GM06990 (cell line): ENCODE measurements around the gene TMEM185B.
"Not testable (repeated sequence)": the region's sequence is repeated elsewhere in the genome, so short reads cannot be mapped to it uniquely, and the experiment has no call there.

Experiments
- DNase-seq: peaks from one replicate; pipeline ENCODE4 v3.0.0-alpha.2; 2011; ENCODE audit not compliant: insufficient read length; ENCODE audit errors: extremely low read depth
- H3K27me3 ChIP-seq: replicated peaks from 2 replicates; pipeline ENCODE4 v1.6.0; 2011; ENCODE audit warnings: low read length; ENCODE audit not compliant: control insufficient read depth, insufficient read depth
- H3K36me3 ChIP-seq: 2 replicates; pipeline ENCODE4 v1.5.1; 2011; ENCODE audit warnings: low read length; ENCODE audit not compliant: control insufficient read depth, insufficient read depth
- H3K4me3 ChIP-seq: replicated peaks from 2 replicates; pipeline ENCODE4 v1.5.1; 2011; ENCODE audit warnings: low read depth, mild to moderate bottlenecking, control low read depth, low read length
- TF ChIP-seq, protein P1 (sequence below): IDR thresholded peaks from 2 replicates; pipeline ENCODE4 v1.5.1; 2011; ENCODE audit warnings: low read length, control low read depth, mild to moderate bottlenecking, inconsistent platforms; ENCODE audit not compliant: insufficient read depth, poor library complexity, severe bottlenecking

The TMEM185B gene

DNA sequence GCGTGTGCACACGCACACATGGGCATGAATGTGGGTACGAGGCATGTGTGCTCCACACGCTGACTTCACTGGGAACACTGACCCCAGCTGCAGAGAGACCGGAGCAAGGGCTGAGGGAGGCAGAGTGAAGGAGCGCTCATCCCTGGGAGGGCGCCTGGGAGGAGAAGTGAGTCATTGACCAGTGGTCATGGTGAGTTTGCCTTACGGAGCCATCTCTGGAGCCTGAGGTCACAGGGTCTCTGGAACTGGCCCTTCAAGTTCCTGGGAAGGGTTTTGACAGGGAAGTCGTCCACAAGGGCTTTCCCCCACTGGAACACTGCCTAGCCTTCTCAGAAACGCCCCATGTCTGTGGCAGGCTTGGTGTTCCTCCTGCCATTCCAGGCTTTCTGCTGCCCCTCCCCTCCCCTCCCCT, 14.3 kb upstream of the TMEM185B start:
- H3K36me3 ChIP-seq = no peaks in the 10 kb centered on the region
- no peak for DNase-seq
- TF ChIP-seq, protein P1, sequence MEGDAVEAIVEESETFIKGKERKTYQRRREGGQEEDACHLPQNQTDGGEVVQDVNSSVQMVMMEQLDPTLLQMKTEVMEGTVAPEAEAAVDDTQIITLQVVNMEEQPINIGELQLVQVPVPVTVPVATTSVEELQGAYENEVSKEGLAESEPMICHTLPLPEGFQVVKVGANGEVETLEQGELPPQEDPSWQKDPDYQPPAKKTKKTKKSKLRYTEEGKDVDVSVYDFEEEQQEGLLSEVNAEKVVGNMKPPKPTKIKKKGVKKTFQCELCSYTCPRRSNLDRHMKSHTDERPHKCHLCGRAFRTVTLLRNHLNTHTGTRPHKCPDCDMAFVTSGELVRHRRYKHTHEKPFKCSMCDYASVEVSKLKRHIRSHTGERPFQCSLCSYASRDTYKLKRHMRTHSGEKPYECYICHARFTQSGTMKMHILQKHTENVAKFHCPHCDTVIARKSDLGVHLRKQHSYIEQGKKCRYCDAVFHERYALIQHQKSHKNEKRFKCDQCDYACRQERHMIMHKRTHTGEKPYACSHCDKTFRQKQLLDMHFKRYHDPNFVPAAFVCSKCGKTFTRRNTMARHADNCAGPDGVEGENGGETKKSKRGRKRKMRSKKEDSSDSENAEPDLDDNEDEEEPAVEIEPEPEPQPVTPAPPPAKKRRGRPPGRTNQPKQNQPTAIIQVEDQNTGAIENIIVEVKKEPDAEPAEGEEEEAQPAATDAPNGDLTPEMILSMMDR = no peak
- no peaks in the 10 kb centered on the region for H3K27me3 ChIP-seq
- no peak overlapping the region for H3K4me3 ChIP-seq

DNA sequence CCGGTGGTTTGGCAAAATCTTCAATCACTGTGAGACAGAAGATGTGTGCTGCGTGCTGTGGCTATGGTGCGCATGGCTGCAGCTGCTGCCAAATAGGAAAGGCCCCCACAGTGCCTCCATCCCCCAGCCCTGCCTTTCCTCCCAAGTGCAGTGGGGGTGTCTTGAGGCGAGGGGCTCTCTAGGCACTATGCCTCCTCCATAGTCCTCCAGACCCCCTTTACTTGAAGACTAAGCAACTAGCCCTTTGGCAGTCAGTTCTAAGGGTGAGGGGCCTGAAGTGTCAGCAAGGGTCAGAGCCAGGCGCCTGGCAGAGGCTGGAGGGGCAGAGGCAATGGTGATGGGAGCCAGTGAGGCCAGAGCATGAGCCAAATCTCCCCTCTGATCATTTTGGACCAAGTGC, 13.6 kb upstream of the TMEM185B start:
- Histone ChIP-seq H3K4me3 (no peak overlapping the region), H3K27me3 (no peaks in the 10 kb centered on the region), H3K36me3 (no peaks in the 10 kb centered on the region)
- DNase-seq = no peak
- TF ChIP-seq, protein P1 = no peak

DNA sequence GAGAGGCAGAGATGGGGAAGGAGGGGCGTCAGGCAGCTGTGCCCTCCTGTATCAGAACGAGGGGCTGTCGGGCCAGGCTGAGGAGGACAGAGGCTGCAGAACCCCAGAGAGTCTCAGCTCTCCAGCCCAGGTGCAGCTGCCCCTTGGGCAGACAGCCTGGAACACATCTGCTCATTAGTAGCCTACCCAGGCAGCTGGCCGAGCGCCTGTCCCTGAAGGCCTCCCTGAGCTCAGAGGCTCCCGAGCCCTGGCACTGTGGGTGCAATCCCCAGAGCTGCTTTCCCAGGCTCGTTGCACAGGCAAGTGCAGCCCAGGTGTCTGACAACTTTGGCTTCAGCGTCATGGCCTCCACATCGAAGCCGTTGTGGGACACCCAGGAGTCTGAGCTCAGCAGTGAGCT, 13.1 kb upstream of the TMEM185B start:
- no peak for DNase-seq
- no peaks in the 10 kb centered on the region for H3K27me3 ChIP-seq
- H3K36me3 ChIP-seq = no peaks in the 10 kb centered on the region
- TF ChIP-seq, protein P1 = no peak
- no peak overlapping the region for H3K4me3 ChIP-seq

DNA sequence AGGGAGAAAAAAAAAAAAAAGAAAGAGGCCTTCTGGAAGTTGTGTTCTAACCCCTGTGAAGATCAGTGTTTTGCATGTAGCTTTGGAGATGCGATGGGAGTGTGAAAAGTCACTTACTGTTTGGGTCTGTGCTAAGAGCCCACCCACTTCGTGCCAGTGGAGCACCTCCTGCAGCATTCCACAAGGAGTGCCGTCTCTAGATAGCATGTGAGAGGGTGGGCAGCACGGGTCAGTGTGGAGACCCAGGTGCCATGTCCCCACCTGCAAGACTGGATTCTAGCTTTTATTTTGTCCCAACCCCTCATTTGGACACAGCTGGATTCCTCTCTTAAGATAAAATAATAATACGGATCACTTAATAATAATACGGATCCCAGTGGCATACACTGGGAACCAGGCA, 12.5 kb upstream of the TMEM185B start:
- no peaks in the 10 kb centered on the region for H3K27me3 ChIP-seq
- H3K4me3 ChIP-seq = no peak overlapping the region
- no peak for DNase-seq
- no peaks in the 10 kb centered on the region for H3K36me3 ChIP-seq
- TF ChIP-seq, protein P1 = no peak

DNA sequence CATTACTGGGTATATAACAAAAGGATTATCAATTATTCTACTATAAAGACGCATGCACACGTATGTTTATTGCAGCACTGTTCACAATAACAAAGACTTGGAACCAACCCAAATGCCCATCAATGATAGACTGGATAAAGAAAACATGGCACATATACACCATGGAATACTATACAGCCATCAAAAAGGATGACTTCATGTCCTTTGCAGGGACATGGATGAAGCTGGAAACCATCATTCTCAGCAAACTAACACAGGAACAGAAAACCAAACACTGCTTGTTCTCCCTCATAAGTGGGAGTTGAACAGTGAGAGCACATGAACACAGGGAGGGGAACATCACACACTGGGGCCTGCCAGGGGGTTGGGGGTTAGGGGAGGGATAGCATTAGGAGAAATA, 12.0 kb upstream of the TMEM185B start:
- not testable (repeated sequence) for H3K36me3 ChIP-seq, H3K27me3 ChIP-seq, DNase-seq, H3K4me3 ChIP-seq

DNA sequence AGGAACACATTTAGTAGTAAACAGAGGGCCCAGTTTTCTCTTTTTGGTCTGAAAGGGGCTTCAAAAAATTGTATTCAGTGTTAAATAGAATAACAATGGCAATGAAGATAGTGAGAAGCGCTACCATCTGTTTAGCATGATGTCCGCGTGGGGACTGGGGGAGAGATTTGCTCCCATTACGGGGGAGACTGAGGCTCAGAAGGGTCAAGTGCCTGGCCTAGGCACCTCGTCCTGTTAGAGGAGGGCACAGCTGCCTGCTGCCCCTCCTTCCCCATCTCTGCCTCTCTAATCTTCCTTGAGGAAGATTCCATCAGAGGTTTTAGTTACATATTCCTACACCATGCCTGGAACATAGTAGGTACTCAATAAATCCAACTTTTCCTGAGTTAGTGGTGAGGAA, 10.1 kb upstream of the TMEM185B start:
- TF ChIP-seq, protein P1 = no peak
- H3K4me3 ChIP-seq = no peak overlapping the region
- DNase-seq = no peak
- no peaks in the 10 kb centered on the region; the same call in 1 of the 2 replicates for H3K36me3 ChIP-seq
- no peaks in the 10 kb centered on the region for H3K27me3 ChIP-seq
